Tibial nerve (tissue), 4 donors: Measurements from ENCODE around the gene NUP98. TPM values are rescaled to one million over a fixed set of nuclear protein-coding genes. Genes with fewer than 3 reads are reported as not detected.

ENCODE experiments used
- DNase-seq, 2 donors: peaks; one replicate each; pipeline ENCODE4 v3.0.0-alpha.2; 2019; ENCODE audit warnings: low spot score in 2 of 2
- H3K27ac ChIP-seq, 4 donors: fragments of 200-600 bp; sonication (generic) in 3 of 4; one replicate each; pipeline ENCODE4 v1.5.1; 2017 to 2019; ENCODE audit warnings: mild to moderate bottlenecking in 1 of 4
- H3K27me3 ChIP-seq, 2 donors: fragments of 200-600 bp; sonication (generic) in 1 of 2; one replicate each; pipeline versions ENCODE4 v1.5.1 to v1.6.0; 2017 to 2019
- H3K36me3 ChIP-seq, 3 donors: fragments of 200-600 bp; sonication (generic); one replicate each; pipeline ENCODE4 v1.5.1; 2018 to 2019
- H3K4me1 ChIP-seq, 4 donors: fragments of 200-600 bp; sonication (generic) in 3 of 4; one replicate each; pipeline ENCODE4 v1.5.1; 2017 to 2019
- H3K4me3 ChIP-seq, 4 donors: fragments of 200-600 bp; sonication (generic) in 3 of 4; one replicate each; pipeline ENCODE4 v1.5.1; 2017 to 2019; ENCODE audit warnings: mild to moderate bottlenecking in 1 of 4, moderate library complexity in 1 of 4
- H3K9me3 ChIP-seq, 4 donors: fragments of 200-600 bp; sonication (generic) in 3 of 4; one replicate each; pipeline ENCODE4 v1.5.1; 2017 to 2019
- EP300 ChIP-seq, 2 donors: sonication (generic); formaldehyde crosslinking; IDR thresholded peaks; one replicate each; pipeline ENCODE4 v1.6.1; 2017; ENCODE audit warnings: antibody characterized with exemption in 2 of 2, mild to moderate bottlenecking in 1 of 2
- POLR2A ChIP-seq, 2 donors: fragments of 450-650 bp; IDR thresholded peaks; one replicate each; pipeline ENCODE4 v1.6.1; 2017; ENCODE audit warnings: antibody characterized with exemption in 2 of 2, mild to moderate bottlenecking in 2 of 2, moderate library complexity in 2 of 2
- WGBS, 2 donors: methylation state at CpG; one replicate each; pipeline ENCODE4 v1.1.5; 2018; 5-methylcytosine and 5-hydroxymethylcytosine counted together
- total RNA-seq, 4 donors: library from RNA; depleted of rRNA; stranded (reverse); fragments of >200 nt; gene quantifications; one replicate each; pipeline ENCODE4 v1.1.0, GENCODE V29; 2016
- TF ChIP-seq, protein P1 (sequence below), 5 experiments: fragments of 200-600 bp in 3 of 5; fragments of 450-650 bp in 2 of 5; sonication (generic) in 3 of 5; IDR thresholded peaks; one replicate each; pipeline ENCODE4 v1.5.1; 2016 to 2019; ENCODE audit warnings: antibody characterized with exemption in 5 of 5, mild to moderate bottlenecking in 3 of 5, moderate library complexity in 2 of 5

The NUP98 gene
- total RNA-seq, 4 donors from 2014 or later = 75.3 to 193 (median 115) TPM

DNA sequence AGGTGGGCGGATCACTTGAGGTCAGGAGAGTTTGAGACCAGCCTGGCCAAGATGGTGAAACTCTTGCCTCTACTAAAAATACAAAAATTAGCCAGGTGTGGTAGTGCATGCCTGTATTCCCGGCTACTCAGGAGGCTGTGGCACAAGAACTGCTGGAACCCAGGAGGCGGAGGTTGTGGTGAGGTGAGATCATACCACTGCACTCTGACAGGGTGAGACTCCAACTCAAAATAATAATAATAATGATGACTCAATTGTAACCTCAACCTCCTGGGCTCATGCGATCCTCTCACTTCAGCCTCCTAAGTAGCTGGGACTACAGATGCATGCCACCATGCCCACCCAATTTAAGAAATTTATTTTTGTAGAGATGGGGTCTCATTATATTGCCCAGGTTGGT is 110.6 kb downstream of the NUP98 start:
- Histone ChIP-seq H3K9me3 (no peaks in the 10 kb centered on the region), H3K36me3 (peaks cover 0 to 98% (median 21%) of the 10 kb centered on the region in 3 donors), H3K27ac (no peak overlapping the region), H3K27me3 (no peaks in the 10 kb centered on the region), H3K4me1 (peaks cover 0 to 5% (median 0%) of the 10 kb centered on the region in 4 donors), H3K4me3 (no peak overlapping the region)
- TF ChIP-seq POLR2A (IDR thresholded peaks at IDR 0.05) (no peak), EP300 (IDR thresholded peaks at IDR 0.05) (no peak)
- TF ChIP-seq, protein P1, sequence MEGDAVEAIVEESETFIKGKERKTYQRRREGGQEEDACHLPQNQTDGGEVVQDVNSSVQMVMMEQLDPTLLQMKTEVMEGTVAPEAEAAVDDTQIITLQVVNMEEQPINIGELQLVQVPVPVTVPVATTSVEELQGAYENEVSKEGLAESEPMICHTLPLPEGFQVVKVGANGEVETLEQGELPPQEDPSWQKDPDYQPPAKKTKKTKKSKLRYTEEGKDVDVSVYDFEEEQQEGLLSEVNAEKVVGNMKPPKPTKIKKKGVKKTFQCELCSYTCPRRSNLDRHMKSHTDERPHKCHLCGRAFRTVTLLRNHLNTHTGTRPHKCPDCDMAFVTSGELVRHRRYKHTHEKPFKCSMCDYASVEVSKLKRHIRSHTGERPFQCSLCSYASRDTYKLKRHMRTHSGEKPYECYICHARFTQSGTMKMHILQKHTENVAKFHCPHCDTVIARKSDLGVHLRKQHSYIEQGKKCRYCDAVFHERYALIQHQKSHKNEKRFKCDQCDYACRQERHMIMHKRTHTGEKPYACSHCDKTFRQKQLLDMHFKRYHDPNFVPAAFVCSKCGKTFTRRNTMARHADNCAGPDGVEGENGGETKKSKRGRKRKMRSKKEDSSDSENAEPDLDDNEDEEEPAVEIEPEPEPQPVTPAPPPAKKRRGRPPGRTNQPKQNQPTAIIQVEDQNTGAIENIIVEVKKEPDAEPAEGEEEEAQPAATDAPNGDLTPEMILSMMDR (IDR thresholded peaks at IDR 0.05) = no peak
- DNase-seq = no peak
- WGBS, 2 donors = 71% methylated on average over 4 of the region's 4 CpGs

DNA sequence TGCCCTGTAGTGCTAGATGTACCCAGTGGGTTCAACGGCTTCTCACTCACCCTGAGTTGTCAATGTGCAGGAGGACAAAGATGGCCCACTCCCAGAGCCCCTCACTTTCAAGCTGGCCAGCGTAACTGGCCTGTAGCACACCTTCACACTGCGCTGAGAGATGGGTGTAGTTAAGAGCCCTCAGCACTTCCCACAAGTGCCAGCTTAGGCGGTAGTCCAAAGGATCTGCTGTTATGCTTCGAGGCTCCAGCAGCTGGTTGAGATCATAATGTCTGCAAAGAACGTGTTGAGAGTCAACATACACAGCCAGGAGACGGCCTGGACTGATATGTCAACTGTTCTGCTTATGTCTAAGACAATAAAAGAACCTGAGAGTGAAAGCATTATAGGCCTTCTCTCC is 111.4 kb downstream of the NUP98 start:
- DNase-seq = no peak
- Histone ChIP-seq H3K36me3 (peaks cover 0 to 98% (median 25%) of the 10 kb centered on the region in 3 donors), H3K9me3 (no peaks in the 10 kb centered on the region), H3K27me3 (no peaks in the 10 kb centered on the region), H3K4me3 (no peak overlapping the region), H3K4me1 (peaks cover 0 to 5% (median 0%) of the 10 kb centered on the region in 4 donors), H3K27ac (no peak overlapping the region)
- no peak for TF ChIP-seq POLR2A (IDR thresholded peaks at IDR 0.05)
- TF ChIP-seq, protein P1 (IDR thresholded peaks at IDR 0.05) = no peak
- TF ChIP-seq EP300 (IDR thresholded peaks at IDR 0.05) = no peak
- WGBS, 2 donors = 88 to 89% methylated on average over 7 of the region's 7 CpGs

DNA sequence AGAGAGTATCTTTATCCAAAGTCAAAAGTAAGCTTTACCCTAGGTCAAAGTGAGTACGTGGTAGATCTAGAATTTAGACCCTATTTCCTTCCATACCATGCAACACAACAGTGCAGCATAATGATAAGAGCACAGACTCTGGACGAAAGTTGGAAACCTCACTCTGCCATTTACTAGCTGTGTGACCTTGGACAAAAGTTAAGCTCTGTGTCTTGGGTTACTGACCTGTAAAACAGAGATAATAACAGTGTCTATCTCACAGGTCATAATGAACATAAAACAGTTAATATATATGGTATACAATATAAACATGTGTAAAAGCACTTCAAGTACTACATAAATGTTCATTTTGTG is 112.6 kb downstream of the NUP98 start:
- Histone ChIP-seq H3K27me3 (no peaks in the 10 kb centered on the region), H3K4me1 (peaks cover 0 to 5% (median 0%) of the 10 kb centered on the region in 4 donors), H3K36me3 (peaks cover 0 to 98% (median 26%) of the 10 kb centered on the region in 3 donors), H3K4me3 (no peak overlapping the region), H3K9me3 (no peaks in the 10 kb centered on the region), H3K27ac (peak overlapping the region in 1 of 4 donors; percentile 48)
- WGBS, 2 donors = 54 to 61% methylated on average over 2 of the region's 2 CpGs
- DNase-seq = no peak
- TF ChIP-seq, protein P1 (IDR thresholded peaks at IDR 0.05) = no peak
- no peak for TF ChIP-seq POLR2A (IDR thresholded peaks at IDR 0.05)

DNA sequence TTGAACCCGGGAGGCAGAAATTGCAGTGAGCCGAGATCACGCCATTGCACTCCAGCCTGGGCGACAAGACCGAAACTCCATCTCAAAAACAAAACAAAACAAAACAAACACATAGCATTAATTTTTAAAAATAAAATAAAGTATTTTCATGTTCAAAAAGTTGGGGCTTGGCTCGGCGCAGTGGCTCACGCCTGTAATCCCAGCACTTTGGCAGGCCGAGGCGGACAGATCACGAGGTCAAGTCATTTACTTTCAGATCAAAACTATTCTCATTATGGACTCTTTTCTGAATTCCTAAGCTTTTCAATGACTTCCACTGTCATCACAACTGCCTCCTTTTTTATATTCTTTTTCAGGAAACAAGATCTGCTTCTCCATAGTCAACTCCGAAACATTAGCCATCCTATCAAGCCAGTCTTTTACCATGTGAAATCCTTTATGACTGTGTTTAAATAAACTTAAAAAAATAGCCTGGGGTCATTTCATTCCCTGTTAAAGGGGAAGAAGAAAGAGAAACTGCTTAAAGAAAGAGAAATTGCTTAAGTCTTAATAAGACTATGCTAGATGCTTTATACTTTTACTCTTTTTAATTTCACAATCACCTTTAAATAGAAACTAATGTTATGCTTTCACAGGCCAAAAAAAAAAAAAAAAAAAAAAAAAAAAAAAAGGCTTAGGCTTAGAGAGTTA is 113.1 kb downstream of the NUP98 start:
- H3K4me1 ChIP-seq = peaks cover 0 to 5% (median 0%) of the 10 kb centered on the region in 4 donors
- 59% methylated on average over 12 of the region's 12 CpGs for WGBS, 2 donors
- H3K27me3 ChIP-seq = no peaks in the 10 kb centered on the region
- no peak for DNase-seq
- peak overlapping the region in 2 of 4 donors; percentile 5 to 48 for H3K27ac ChIP-seq
- no peaks in the 10 kb centered on the region for H3K9me3 ChIP-seq
- H3K36me3 ChIP-seq = peaks cover 0 to 98% (median 28%) of the 10 kb centered on the region in 3 donors
- H3K4me3 ChIP-seq = no peak overlapping the region
- TF ChIP-seq, protein P1 (IDR thresholded peaks at IDR 0.05) = no peak
- no peak for TF ChIP-seq POLR2A (IDR thresholded peaks at IDR 0.05)
- TF ChIP-seq EP300 (IDR thresholded peaks at IDR 0.05) = no peak

DNA sequence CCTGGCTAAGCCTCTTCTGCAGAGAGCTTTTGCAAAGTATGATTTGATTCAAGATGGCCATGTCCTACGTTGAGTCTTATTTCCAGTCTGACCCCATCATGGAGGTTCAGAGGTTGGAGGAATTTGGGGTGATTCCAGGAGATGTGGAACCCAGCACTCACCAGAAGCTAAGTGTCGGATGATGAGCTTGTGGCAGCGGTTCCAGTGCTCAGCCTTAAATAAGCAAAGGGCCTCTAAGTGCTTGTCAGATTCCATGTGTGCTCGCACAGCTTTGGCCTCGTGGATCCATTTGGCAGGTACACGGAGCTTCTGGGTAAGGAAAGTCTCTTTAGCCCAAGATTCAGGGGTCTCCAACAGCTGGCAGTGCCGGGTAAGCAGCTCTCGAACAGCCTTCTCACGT is 114.3 kb downstream of the NUP98 start:
- H3K9me3 ChIP-seq = no peaks in the 10 kb centered on the region
- DNase-seq = no peak
- 97 to 99% methylated on average over 9 of the region's 9 CpGs for WGBS, 2 donors
- H3K4me1 ChIP-seq = peaks cover 0 to 5% (median 0%) of the 10 kb centered on the region in 4 donors
- no peak overlapping the region for H3K27ac ChIP-seq
- H3K36me3 ChIP-seq = peaks cover 4 to 98% (median 31%) of the 10 kb centered on the region in 3 donors
- TF ChIP-seq, protein P1 (IDR thresholded peaks at IDR 0.05) = no peak
- TF ChIP-seq EP300 (IDR thresholded peaks at IDR 0.05) (no peak), POLR2A (IDR thresholded peaks at IDR 0.05) (no peak)
- no peak overlapping the region for H3K4me3 ChIP-seq
- H3K27me3 ChIP-seq = no peaks in the 10 kb centered on the region
